Measurements from ENCODE around the gene CD53.
"Not testable (repeated sequence)": the region's sequence is repeated elsewhere in the genome, so short reads cannot be mapped to it uniquely, and the experiment has no call there.

CD53 gene, protein sequence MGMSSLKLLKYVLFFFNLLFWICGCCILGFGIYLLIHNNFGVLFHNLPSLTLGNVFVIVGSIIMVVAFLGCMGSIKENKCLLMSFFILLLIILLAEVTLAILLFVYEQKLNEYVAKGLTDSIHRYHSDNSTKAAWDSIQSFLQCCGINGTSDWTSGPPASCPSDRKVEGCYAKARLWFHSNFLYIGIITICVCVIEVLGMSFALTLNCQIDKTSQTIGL

DNA sequence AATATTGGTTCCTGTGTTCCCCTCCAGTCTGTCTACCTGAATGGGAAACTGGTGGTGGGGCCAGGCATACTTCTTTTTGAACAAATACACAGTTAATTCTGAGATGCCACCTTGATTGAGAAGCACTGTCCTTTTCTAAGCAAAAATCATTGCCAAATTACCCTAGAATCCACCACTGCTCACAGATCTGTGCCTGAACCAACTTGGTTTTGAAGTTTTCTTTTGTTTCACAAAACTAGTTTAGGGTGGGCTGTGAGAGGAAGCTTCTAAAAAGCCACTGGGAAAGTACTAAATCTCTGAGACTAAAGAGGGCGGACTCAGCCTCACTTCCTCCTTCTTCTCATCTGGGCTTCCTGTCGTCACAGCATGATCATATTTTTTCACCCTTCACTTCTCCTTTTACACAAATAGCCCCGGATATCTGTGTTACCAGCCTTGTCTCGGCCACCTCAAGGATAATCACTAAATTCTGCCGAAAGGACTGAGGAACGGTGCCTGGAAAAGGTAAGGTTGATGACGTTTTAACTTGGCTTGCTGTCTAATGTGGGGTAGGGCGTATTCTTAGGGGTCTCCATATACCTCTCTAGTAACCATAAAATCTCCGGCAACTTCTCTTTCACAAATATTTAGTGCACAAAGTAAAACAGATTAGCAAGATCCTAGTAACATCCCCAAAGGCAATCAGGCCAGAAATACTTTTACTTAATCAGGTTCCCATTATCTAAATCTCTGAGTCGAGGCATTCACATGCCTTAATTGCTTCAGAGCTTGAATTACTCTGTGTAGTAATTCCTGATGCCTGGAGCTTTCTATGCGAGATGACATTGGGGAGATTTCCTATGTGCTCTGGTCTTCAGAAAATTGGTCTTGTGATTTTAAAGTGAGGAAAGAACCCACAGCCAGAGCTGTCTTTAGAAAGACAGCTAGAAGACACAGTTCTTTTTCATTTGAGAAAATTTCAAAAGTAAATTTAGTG lies at the start of gene CD53:
Gene CD53 (plus strand): TSS at position 404 of the 976 bp plus-strand sequence. CDS start 18,261 bp downstream, outside the sequence.
- peak; percentile 36 for DNase-seq (ENCODE audit: extremely low read depth, insufficient read length)
- H3K36me3 ChIP-seq (ENCODE audit: control insufficient read depth, insufficient read depth, low read length): peaks cover 12% of the 10 kb centered on the region
- peak within 1 kb of the TSS; percentile 91 for H3K4me3 ChIP-seq (replicated peaks; ENCODE audit: low read depth, low read length)
- no peaks in the 10 kb centered on the region for H3K27me3 ChIP-seq (replicated peaks; ENCODE audit: control insufficient read depth, insufficient read depth, low read length)
- TF ChIP-seq, protein P1, sequence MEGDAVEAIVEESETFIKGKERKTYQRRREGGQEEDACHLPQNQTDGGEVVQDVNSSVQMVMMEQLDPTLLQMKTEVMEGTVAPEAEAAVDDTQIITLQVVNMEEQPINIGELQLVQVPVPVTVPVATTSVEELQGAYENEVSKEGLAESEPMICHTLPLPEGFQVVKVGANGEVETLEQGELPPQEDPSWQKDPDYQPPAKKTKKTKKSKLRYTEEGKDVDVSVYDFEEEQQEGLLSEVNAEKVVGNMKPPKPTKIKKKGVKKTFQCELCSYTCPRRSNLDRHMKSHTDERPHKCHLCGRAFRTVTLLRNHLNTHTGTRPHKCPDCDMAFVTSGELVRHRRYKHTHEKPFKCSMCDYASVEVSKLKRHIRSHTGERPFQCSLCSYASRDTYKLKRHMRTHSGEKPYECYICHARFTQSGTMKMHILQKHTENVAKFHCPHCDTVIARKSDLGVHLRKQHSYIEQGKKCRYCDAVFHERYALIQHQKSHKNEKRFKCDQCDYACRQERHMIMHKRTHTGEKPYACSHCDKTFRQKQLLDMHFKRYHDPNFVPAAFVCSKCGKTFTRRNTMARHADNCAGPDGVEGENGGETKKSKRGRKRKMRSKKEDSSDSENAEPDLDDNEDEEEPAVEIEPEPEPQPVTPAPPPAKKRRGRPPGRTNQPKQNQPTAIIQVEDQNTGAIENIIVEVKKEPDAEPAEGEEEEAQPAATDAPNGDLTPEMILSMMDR (IDR thresholded peaks at IDR 0.05; ENCODE audit: insufficient read depth, low read length, poor library complexity, severe bottlenecking): no peak

DNA sequence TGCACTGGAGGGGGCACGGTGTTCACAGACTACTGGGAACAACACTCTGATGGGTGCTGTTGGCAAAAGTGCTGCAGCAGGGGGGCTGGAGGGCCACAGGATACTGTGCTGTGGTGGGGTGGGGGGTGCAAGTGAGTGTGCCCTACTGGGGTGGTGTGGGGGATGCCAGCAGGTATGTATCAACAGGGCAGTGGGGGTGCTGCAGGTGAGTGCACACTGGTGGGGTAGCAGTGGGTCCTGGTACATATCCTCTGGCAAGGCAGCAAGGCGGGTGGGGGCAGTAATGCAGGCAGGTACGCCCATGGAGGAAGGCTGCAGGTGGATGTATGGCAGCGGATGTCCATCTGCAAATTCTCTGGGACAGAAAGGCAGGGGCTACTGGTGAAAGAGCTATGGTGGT lies 48.8 kb upstream of the CD53 start:
- TF ChIP-seq, protein P1 (IDR thresholded peaks at IDR 0.05; ENCODE audit: insufficient read depth, low read length, poor library complexity, severe bottlenecking): no peak
- H3K36me3 ChIP-seq (ENCODE audit: control insufficient read depth, insufficient read depth, low read length): no peaks in the 10 kb centered on the region
- H3K27me3 ChIP-seq (replicated peaks; ENCODE audit: control insufficient read depth, insufficient read depth, low read length): no peaks in the 10 kb centered on the region
- H3K4me3 ChIP-seq (replicated peaks; ENCODE audit: low read depth, low read length): no peak overlapping the region
- no peak for DNase-seq (ENCODE audit: extremely low read depth, insufficient read length)

DNA sequence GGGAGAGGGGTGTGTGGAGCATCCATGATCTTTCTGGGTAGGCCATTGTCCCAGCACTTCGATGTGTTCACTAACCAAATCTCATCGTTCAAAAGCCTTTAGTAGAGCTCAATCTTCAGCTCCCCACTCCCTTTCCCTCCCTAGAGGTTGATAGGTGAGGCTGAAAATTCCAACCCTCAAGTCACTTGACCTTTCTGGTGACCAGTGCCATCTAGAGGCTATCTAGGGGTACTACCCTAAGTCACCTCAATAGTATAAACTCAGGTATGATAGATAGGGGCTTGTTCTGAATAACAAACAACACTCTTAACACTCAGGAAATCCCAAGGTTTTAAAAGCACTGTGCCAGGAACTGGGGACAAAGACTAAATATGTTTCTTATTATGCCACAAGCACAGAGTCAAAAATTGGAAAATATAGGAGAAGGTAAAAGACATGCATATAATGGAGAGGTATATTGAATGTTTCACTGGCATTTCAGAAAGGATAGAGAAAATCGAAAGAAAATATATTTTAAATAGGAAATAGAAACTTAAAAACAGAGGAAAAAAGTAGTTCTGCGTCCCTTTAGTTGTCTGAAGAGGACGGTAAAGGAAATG lies 42.9 kb upstream of the CD53 start:
- TF ChIP-seq, protein P1 (IDR thresholded peaks at IDR 0.05; ENCODE audit: insufficient read depth, low read length, poor library complexity, severe bottlenecking): peak; percentile 77
- peak; percentile 21 for DNase-seq (ENCODE audit: extremely low read depth, insufficient read length)
- Histone ChIP-seq H3K27me3 (replicated peaks; ENCODE audit: control insufficient read depth, insufficient read depth, low read length) (no peaks in the 10 kb centered on the region), H3K36me3 (ENCODE audit: control insufficient read depth, insufficient read depth, low read length) (no peaks in the 10 kb centered on the region), H3K4me3 (replicated peaks; ENCODE audit: low read depth, low read length) (no peak overlapping the region)

DNA sequence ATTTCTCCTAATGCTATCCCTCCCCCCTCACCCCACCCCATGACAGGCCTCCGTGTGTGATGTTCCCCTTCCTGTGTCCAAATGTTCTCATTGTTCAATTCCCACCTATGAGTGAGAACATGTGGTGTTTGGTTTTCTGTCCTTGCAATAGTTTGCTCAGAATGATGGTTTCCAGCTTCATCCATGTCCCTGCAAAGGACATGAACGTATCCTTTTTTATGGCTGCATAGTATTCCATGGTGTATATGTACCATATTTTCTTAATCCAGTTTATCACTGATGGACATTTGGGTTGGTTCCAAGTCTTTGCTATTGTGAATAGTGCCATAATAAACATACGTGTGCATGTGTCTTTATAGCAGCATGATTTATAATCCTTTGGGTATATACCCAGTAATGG lies 39.2 kb upstream of the CD53 start:
- H3K36me3 ChIP-seq (ENCODE audit: control insufficient read depth, insufficient read depth, low read length); H3K27me3 ChIP-seq (replicated peaks; ENCODE audit: control insufficient read depth, insufficient read depth, low read length); DNase-seq (ENCODE audit: extremely low read depth, insufficient read length); H3K4me3 ChIP-seq (replicated peaks; ENCODE audit: low read depth, low read length): not testable (repeated sequence)

DNA sequence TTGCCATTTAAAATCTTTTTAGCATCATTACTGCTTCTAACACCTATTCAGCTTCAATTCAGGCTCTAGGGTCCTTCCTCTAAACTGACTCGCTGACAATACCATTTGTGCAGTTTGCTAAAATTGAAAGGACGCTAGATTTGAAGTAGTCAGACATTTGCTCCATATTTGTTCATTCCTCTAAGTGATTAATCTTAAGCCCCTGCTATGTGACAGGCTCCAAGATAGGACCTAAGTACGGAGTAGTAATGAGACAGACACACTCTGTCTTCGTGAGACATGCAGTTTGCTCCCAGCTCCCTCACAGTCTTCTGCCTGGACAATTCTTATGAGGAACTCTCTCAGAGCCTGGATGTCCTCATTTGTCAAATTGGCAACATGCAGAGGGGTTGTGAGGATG lies 26.1 kb upstream of the CD53 start:
- H3K27me3 ChIP-seq (replicated peaks; ENCODE audit: control insufficient read depth, insufficient read depth, low read length): no peaks in the 10 kb centered on the region
- no peak for DNase-seq (ENCODE audit: extremely low read depth, insufficient read length)
- H3K36me3 ChIP-seq (ENCODE audit: control insufficient read depth, insufficient read depth, low read length): no peaks in the 10 kb centered on the region
- TF ChIP-seq, protein P1 (IDR thresholded peaks at IDR 0.05; ENCODE audit: insufficient read depth, low read length, poor library complexity, severe bottlenecking): no peak
- no peak overlapping the region for H3K4me3 ChIP-seq (replicated peaks; ENCODE audit: low read depth, low read length)

DNA sequence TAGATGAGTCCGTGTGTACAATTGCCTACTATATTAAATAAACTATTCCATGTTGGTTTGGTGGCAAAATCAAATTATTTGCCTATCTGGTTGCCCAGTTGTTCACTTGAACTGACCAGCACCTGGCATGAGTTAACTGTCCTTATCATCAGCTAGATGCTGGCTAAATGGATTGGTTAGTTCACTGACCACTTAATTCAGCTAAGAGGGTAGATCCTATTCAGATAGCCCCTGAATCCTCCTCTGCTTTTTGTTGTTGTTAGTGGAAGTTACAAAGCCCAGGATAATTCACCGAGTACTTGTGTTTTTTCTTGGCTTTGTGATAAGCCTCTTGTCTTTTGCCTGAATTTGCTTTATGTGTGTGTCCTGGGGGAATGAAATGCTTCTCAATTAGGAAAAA lies 22.8 kb upstream of the CD53 start:
- H3K36me3 ChIP-seq (ENCODE audit: control insufficient read depth, insufficient read depth, low read length): no peaks in the 10 kb centered on the region
- TF ChIP-seq, protein P1 (IDR thresholded peaks at IDR 0.05; ENCODE audit: insufficient read depth, low read length, poor library complexity, severe bottlenecking): no peak
- H3K4me3 ChIP-seq (replicated peaks; ENCODE audit: low read depth, low read length): no peak overlapping the region
- no peaks in the 10 kb centered on the region for H3K27me3 ChIP-seq (replicated peaks; ENCODE audit: control insufficient read depth, insufficient read depth, low read length)
- DNase-seq (ENCODE audit: extremely low read depth, insufficient read length): no peak

All from GM06990 (cell line).